Natural killer cell treated with Interleukin-12 subunit alpha and Interleukin-12 subunit beta and Interleukin-15 and Interleukin-18, amount 100 ng/mL, for 72 hours (primary cell): ENCODE data around the gene SERPINE3. TPM values are rescaled to one million over a fixed set of nuclear protein-coding genes. Genes with fewer than 3 reads are reported as not detected.

Experiments
- ATAC-seq, 2 donors: fragments of 150-1000 bp; cut with Tn5 transposase in 1 of 2; sonication (Bioruptor Pico), chemical (Tn5 transposase) in 1 of 2; 2 replicates each; pipeline ENCODE4 v1.10.0; 2021
- DNase-seq: peaks from one replicate; pipeline ENCODE4 v3.0.0; 2022; ENCODE audit warnings: low spot score
- H3K27ac Mint-ChIP-seq, 2 donors: 1 replicate in 1 of 2; 2 replicates in 1 of 2; pipeline ENCODE4 v1.8.0; 2022; ENCODE audit warnings: mixed read lengths in 2 of 2, mild to moderate bottlenecking in 1 of 2, moderate library complexity in 1 of 2
- H3K27me3 Mint-ChIP-seq, 2 donors: 1 replicate in 1 of 2; 2 replicates in 1 of 2; pipeline ENCODE4 v1.8.0; 2022; ENCODE audit warnings: mixed read lengths in 2 of 2
- H3K36me3 Mint-ChIP-seq: one replicate; pipeline ENCODE4 v1.8.0; 2022; ENCODE audit warnings: mixed read lengths
- H3K4me1 Mint-ChIP-seq, 2 donors: 1 replicate in 1 of 2; 2 replicates in 1 of 2; pipeline ENCODE4 v1.8.0; 2022; ENCODE audit warnings: low read depth in 2 of 2, mixed read lengths in 2 of 2, mild to moderate bottlenecking in 1 of 2
- H3K4me3 Mint-ChIP-seq: one replicate; pipeline ENCODE4 v1.8.0; 2022; ENCODE audit warnings: mixed read lengths
- H3K9me3 Mint-ChIP-seq: 2 replicates; pipeline ENCODE4 v1.8.0; 2022; ENCODE audit warnings: mixed read lengths
- total RNA-seq, 2 donors: library from RNA; stranded (reverse); gene quantifications; one replicate each; pipeline ENCODE4 v1.2.3, GENCODE V29; 2022

The SERPINE3 gene
- total RNA-seq, 2 donors from 2014 or later, result not detected

DNA sequence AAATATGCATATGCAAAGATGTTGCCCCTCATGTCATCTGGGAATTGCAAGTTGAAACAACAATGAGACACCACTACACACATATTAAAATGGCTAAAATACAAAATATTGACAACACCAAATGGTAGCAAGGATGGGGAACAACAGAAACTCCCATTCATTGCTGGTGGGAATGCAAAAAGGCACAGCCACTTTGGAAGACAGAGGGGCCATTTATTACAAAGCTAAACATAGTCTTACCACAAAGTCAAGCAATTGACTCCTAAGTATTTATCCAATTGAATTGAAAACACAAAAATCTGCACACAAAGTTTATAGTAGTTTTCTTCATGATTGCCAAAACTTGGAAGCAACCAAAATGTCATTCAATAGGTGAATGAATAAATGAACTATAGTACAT, 6.1 kb upstream of the SERPINE3 start:
- Mint-ChIP-seq H3K27ac (no peak overlapping the region), H3K36me3 (no peaks in the 10 kb centered on the region), H3K4me1 (peaks cover 12 to 15% of the 10 kb centered on the region in 2 donors), H3K4me3 (no peak overlapping the region), H3K9me3 (no peaks in the 10 kb centered on the region), H3K27me3 (peaks cover 0 to 5% of the 10 kb centered on the region in 2 donors)
- no peak for ATAC-seq
- no peak for DNase-seq

DNA sequence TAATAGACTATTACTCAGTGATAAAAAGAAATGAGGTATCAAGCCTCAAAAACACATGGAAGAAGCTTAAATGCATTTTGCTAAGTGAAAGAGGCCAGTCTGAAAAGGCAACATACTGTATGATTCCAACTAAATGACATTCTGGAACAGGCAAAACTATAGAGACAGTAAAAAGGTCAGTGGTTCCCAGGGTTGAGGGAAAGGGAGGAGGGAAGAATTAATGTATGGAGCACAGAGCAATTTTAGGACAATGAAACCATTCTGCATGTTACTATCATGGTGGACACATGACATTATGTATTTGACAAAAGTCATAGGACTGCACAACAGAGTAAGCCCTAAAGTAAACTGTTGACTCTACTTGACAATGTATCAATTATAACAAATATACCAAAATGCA, 5.7 kb upstream of the SERPINE3 start:
- no peaks in the 10 kb centered on the region for H3K9me3 Mint-ChIP-seq
- peaks cover 0 to 5% of the 10 kb centered on the region in 2 donors for H3K27me3 Mint-ChIP-seq
- peaks cover 12 to 15% of the 10 kb centered on the region in 2 donors for H3K4me1 Mint-ChIP-seq
- no peaks in the 10 kb centered on the region for H3K36me3 Mint-ChIP-seq
- H3K4me3 Mint-ChIP-seq, result no peak overlapping the region
- no peak overlapping the region for H3K27ac Mint-ChIP-seq
- ATAC-seq (no peak), DNase-seq (no peak)

DNA sequence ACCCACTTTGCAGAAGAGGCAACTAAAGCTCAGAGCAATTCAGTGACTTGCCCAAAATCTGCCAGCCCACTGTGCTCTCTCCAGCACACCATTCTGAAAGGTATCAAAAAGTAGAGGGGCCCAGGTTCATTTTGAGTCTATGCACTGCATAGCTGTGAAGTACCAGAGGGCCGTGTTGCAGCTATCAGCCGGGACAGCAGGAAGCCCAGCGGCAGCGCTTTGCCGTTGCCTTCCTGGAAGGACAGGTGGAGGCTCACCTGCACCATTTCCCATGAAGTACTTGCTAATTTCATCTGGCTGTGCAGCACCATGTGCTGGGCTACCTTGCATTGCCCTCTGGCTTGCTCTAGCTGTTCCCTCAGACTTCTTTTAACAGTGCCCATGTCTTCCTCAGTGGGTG, 2.7 kb upstream of the SERPINE3 start:
- H3K4me3 Mint-ChIP-seq, result no peak overlapping the region

DNA sequence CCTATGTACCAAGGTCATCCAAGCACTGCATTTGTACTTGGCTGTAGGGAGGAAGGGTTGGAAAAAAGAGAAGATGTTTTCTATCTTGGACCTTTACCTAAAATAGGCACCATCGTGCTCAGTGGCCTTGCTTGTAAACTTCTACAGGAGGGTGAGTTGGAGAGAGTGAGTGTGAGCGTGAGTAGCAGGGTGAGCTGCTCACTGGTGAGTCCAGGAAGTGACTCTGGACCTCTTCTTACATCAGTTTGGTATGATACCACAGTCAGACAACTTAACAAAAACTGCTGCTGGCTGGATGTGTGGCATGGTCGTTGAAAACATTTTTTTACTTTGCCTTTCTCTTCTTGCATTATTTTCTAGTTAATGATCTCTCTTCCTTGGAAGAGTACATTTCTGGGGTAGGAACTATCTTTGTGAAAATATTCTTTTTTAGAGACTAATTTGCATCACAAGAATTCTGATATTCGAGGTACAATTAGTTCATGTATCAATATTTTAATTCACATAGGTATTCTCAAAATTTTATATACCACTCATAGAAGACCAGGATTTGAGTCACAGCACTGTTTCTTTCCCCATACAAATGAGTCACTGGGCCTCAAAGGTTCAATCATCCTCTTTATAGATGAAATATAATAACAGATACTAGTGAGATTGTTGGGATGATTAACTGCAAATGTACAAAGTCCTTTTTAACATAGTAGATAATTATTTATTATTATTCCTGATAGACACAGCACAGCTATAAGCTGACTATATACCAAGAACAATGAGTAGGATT, 651 bp downstream of the SERPINE3 start:
- H3K27ac Mint-ChIP-seq, result no peak overlapping the region
- no peaks in the 10 kb centered on the region for H3K4me1 Mint-ChIP-seq
- DNase-seq, result no peak
- no peak for ATAC-seq
- H3K9me3 Mint-ChIP-seq, result no peaks in the 10 kb centered on the region
- H3K27me3 Mint-ChIP-seq, result no peaks in the 10 kb centered on the region
- no peak overlapping the region for H3K4me3 Mint-ChIP-seq
- no peaks in the 10 kb centered on the region for H3K36me3 Mint-ChIP-seq

More for the DNA sequence above, 2.7 kb upstream of the SERPINE3 start:
- peaks cover 0 to 3% of the 10 kb centered on the region in 2 donors for H3K4me1 Mint-ChIP-seq
- DNase-seq, result no peak
- H3K27me3 Mint-ChIP-seq, result peaks cover 0 to 2% of the 10 kb centered on the region in 2 donors
- H3K9me3 Mint-ChIP-seq, result no peaks in the 10 kb centered on the region
- H3K36me3 Mint-ChIP-seq, result no peaks in the 10 kb centered on the region
- no peak overlapping the region for H3K27ac Mint-ChIP-seq
- ATAC-seq, result no peak

DNA sequence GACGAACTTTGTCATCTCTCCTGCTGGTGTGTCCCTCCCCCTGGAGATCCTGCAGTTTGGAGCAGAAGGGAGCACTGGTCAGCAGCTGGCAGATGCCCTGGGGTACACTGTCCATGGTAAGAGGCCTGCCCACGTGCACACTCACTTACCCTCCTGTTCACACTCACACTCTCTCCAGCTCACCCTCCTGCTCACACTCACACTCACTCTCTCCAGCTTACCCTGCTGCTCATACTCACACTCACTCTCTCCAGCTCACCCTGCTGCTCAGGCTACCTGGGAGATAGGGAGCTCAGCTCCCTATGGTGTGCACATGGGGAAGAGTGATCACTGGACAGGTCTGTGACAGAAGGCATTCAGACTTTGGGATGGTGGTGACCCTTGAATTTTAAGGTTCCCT, 1.7 kb downstream of the SERPINE3 start:
- ATAC-seq, result peak in 1 of 2 donors; percentile 28
- no peak overlapping the region for H3K4me3 Mint-ChIP-seq
- H3K27ac Mint-ChIP-seq, result peak overlapping the region in 1 of 2 donors; percentile 36
- H3K4me1 Mint-ChIP-seq, result no peaks in the 10 kb centered on the region
- DNase-seq, result no peak
- no peaks in the 10 kb centered on the region for H3K27me3 Mint-ChIP-seq
- no peaks in the 10 kb centered on the region for H3K36me3 Mint-ChIP-seq
- H3K9me3 Mint-ChIP-seq, result no peaks in the 10 kb centered on the region

DNA sequence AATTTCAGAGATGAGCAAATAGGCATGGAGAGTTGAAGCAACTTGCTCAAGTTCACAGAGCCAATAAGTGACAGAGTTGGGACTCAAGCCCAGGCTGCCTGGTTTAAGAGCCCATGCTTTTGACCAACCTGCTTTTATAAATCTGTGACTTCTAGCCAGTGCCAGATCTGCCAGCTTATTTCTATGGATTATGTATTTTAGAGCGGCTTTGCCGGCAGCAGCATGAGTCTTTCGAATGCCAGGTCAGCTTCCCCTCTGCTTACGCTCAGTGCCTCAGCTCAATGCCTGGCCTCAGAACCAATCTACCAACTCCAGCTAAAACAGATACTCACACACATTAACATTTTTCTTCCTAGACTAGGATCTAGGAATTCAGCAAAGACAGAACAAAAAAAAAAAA, 2.3 kb downstream of the SERPINE3 start:
- peak overlapping the region in 1 of 2 donors; percentile 36 for H3K27ac Mint-ChIP-seq
- DNase-seq, result no peak
- ATAC-seq, result no peak
- no peaks in the 10 kb centered on the region for H3K4me1 Mint-ChIP-seq
- no peaks in the 10 kb centered on the region for H3K27me3 Mint-ChIP-seq
- no peak overlapping the region for H3K4me3 Mint-ChIP-seq
- no peaks in the 10 kb centered on the region for H3K9me3 Mint-ChIP-seq
- no peaks in the 10 kb centered on the region for H3K36me3 Mint-ChIP-seq

DNA sequence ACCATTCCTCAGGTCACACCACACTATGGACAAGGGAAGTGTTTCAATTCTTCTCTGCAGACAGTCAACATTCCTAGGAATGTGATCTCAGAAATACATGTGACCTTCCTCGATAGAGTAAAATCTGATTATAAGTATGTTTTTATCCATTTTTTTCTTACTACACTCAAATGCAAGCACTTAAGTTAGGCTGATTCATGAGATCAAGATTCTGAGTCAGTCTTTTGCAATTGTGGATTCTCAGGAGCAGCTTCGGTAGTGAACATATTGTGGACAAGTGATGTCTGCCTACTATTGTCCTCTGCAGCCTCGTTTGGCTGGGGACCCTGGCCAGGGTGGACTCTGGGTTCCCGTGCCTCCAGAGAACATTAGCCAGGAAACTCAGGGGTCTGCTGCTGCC, 3.2 kb downstream of the SERPINE3 start:
- no peak overlapping the region for H3K27ac Mint-ChIP-seq
- H3K4me3 Mint-ChIP-seq, result no peak overlapping the region
- DNase-seq, result no peak
- no peaks in the 10 kb centered on the region for H3K27me3 Mint-ChIP-seq
- H3K36me3 Mint-ChIP-seq, result no peaks in the 10 kb centered on the region
- H3K9me3 Mint-ChIP-seq, result no peaks in the 10 kb centered on the region
- no peaks in the 10 kb centered on the region for H3K4me1 Mint-ChIP-seq
- no peak for ATAC-seq

DNA sequence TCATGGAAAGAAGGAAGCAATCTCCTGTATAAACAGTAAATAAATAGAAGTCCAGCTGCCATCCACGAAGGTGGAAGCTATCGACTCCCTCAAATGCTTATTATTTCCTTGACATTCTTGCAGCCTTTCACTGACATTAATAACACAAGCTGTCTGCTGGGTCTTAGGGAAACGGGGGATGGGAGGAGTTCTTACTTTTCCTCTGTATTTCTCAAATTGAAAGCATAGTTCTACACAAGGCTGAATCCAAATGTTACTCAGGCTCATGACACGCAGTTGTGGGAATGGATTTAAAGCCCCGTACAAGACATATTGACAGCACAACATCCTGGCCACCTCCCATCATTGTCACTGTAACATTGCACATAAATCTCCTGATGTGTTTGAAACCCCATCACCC, 4.0 kb downstream of the SERPINE3 start:
- no peak for DNase-seq
- no peaks in the 10 kb centered on the region for H3K4me1 Mint-ChIP-seq
- ATAC-seq, result no peak
- no peaks in the 10 kb centered on the region for H3K9me3 Mint-ChIP-seq
- H3K36me3 Mint-ChIP-seq, result no peaks in the 10 kb centered on the region
- no peak overlapping the region for H3K4me3 Mint-ChIP-seq
- H3K27me3 Mint-ChIP-seq, result no peaks in the 10 kb centered on the region
- no peak overlapping the region for H3K27ac Mint-ChIP-seq

DNA sequence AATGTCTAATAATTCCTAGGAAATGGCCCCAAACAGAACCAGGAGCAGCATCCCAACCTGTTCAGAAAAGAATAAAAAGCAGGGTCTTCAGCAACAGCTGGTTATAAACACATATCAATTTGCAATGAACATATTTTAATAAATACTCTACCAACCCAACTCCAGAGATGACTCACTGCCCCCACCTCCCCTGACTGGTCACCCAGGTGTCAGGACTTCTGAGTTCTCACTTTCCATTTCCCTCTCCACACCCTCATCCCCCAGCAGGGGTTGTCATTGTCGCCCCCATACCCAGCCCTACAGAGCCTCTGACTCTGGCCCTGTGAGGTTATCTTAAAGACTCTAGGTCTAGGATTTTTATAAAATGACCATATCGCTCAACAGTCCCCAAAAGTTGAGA, 6.9 kb downstream of the SERPINE3 start:
- no peaks in the 10 kb centered on the region for H3K27me3 Mint-ChIP-seq
- no peaks in the 10 kb centered on the region for H3K4me1 Mint-ChIP-seq
- DNase-seq, result no peak
- no peaks in the 10 kb centered on the region for H3K36me3 Mint-ChIP-seq
- no peak for ATAC-seq
- no peaks in the 10 kb centered on the region for H3K9me3 Mint-ChIP-seq
- H3K4me3 Mint-ChIP-seq, result no peak overlapping the region
- H3K27ac Mint-ChIP-seq, result no peak overlapping the region

DNA sequence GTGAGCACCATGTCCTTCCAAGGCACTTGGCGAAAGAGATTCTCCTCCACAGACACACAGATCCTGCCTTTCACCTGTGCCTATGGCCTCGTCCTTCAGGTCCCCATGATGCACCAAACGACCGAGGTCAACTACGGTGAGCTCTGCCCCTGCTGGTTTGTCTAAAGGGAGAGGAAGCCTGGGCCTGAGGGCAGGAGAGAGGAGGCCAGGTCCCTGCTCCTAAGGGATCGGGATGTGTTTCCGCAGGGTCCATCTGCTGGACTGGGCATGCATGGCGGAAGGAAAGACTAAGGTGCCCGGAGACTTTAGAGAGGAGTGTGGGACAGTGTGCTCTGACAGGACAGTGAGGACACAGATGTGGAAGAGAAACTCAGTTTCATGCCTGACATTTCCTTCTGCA, 7.6 kb downstream of the SERPINE3 start:
- no peaks in the 10 kb centered on the region for H3K9me3 Mint-ChIP-seq
- H3K36me3 Mint-ChIP-seq, result no peaks in the 10 kb centered on the region
- no peaks in the 10 kb centered on the region for H3K4me1 Mint-ChIP-seq
- H3K27me3 Mint-ChIP-seq, result no peaks in the 10 kb centered on the region
- DNase-seq (no peak), ATAC-seq (peak in 1 of 2 donors; percentile 33)
- no peak overlapping the region for H3K4me3 Mint-ChIP-seq
- no peak overlapping the region for H3K27ac Mint-ChIP-seq

DNA sequence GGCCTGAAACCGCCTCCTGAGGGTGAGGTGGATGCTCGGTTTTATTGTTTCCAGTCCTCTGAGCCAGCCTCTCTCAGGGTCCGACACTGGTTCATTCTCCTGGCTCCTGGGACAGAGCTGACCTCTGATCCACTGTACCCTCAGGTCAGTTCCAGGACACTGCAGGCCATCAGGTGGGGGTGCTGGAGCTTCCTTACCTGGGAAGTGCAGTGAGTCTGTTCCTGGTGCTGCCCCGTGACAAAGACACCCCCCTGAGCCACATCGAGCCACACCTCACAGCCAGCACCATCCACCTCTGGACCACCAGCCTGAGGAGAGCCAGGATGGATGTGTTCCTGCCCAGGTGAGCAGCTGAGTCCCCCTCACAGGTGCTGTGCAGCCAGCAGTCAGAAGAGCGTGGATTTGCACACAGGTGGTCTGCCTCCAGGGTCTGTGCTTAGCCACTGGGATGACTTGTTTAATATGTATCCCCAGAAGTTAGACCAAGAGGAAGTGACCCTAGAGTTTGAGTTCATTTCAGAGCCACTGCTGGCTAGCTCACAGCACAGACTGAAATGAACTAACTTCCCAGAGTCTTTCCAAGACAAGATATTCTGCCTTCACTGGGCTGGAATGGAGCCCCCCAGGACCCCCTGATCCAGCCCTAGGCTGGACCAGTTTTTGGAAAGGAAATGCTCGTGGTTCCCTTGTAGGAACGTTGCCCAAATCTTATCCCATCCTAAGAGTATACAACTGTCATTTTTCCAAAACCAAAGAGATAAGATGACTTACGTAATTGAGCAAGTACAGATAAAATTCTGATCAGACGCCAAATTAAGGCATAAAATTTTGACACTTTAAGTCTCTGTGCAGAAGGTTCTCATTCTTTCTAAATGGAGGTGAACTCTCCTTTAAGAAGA, 8.8 kb downstream of the SERPINE3 start:
- ATAC-seq, result no peak
- no peak for DNase-seq
- Mint-ChIP-seq H3K9me3 (no peaks in the 10 kb centered on the region), H3K27me3 (no peaks in the 10 kb centered on the region), H3K4me3 (no peak overlapping the region), H3K36me3 (peaks cover 4% of the 10 kb centered on the region), H3K4me1 (no peaks in the 10 kb centered on the region), H3K27ac (no peak overlapping the region)

DNA sequence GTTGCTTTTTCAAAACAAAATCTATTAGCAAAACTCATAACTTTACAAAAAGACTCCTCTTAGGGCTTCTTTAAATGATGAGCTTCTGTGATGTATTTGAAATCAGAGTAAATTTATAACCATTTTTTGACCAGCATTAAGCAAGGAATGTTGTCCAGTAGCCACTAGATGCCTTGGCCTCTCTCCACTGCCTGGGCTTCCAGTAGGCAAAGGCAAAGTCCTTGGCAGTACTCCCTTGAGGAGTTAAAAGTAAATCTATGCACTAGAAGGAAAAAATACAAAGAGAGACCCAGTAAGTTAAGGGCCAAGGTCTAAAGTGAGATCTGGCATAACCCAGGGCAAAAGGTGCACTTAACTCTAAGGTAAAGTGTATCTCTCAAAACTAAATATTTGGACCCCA, 9.5 kb downstream of the SERPINE3 start:
- H3K4me3 Mint-ChIP-seq, result no peak overlapping the region
- ATAC-seq (no peak), DNase-seq (no peak)
- no peak overlapping the region for H3K27ac Mint-ChIP-seq
- H3K36me3 Mint-ChIP-seq, result peaks cover 4% of the 10 kb centered on the region
- H3K9me3 Mint-ChIP-seq, result no peaks in the 10 kb centered on the region
- no peaks in the 10 kb centered on the region for H3K27me3 Mint-ChIP-seq
- H3K4me1 Mint-ChIP-seq, result no peaks in the 10 kb centered on the region

DNA sequence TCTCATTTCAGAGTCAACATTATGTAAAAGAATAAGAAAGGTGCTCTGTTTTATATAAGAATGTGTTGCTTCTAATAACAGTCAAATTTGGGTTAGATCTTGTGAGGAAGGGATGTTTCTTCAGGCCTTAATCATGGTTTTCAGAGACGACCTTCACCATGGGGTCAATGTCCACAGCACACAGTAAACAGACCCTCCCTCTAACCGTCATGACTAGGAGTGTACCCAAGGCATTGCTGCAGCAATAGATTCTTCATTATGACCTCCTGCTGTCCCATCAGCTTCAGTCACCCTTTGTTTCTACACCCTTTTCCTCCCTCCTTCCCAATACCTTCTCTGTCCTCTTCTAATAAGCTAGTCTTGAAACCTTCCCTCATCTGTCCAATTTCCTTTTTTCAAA, 15.7 kb downstream of the SERPINE3 start:
- H3K36me3 Mint-ChIP-seq, result peaks cover 4% of the 10 kb centered on the region
- ATAC-seq (no peak), DNase-seq (no peak)
- no peaks in the 10 kb centered on the region for H3K27me3 Mint-ChIP-seq
- peaks cover 0 to 4% of the 10 kb centered on the region in 2 donors for H3K4me1 Mint-ChIP-seq
- no peak overlapping the region for H3K27ac Mint-ChIP-seq
- H3K9me3 Mint-ChIP-seq, result no peaks in the 10 kb centered on the region
- H3K4me3 Mint-ChIP-seq, result no peak overlapping the region

DNA sequence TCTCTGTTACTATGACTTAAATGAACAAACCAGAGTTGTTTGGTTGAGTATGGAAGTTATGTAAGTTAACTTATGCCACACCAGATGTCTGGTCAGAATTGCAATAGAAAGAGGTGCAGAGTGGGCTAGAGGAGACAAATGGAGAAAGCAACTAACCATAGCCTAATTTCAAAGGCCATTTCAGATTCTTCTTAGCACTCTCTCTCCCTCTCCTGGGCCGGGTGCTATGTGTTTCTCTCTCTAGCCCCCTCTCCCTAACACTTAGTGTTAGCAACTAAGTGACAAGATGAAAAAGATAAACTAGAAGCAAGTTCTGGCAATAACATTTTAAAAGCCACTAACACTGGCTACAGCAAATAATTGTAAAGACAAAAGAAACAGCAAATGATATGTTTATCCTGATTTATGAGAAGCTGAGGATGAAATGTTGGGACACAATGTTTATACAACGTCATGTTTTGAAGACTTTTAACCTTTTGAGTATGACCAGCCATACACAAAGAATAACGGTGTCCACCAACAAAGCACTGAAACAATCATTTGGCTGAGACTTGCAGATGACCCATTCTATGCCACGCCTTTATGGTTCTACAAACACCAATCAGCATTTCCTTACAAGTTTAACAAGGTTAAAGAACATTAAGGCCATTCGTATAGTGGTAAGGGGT, 18.6 kb downstream of the SERPINE3 start:
- Mint-ChIP-seq H3K27ac (no peak overlapping the region), H3K4me1 (peaks cover 0 to 4% of the 10 kb centered on the region in 2 donors), H3K27me3 (no peaks in the 10 kb centered on the region), H3K36me3 (peaks cover 10% of the 10 kb centered on the region), H3K4me3 (no peak overlapping the region), H3K9me3 (no peaks in the 10 kb centered on the region)
- ATAC-seq, result no peak
- DNase-seq, result no peak
